ENCODE data around the gene FGF21. TPM values are rescaled to one million over a fixed set of nuclear protein-coding genes. Genes with fewer than 3 reads are reported as not detected.

Gene FGF21
- total and polyA plus RNA-seq, 10 of the 15 experiments (the other 5 are each of a cell fraction or from before 2014, with no cell fraction given): not detected

GRCh38 chr19:48795055-48795684, 39.8 kb downstream of the FGF21 start (continued):
- TF ChIP-seq TARDBP (IDR thresholded peaks at IDR 0.05; ENCODE audit: borderline replicate concordance): peak; percentile 95
- TF ChIP-seq ASH2L (IDR thresholded peaks at IDR 0.05; ENCODE audit: borderline replicate concordance, low read depth): no peak
- TF ChIP-seq REST (IDR thresholded peaks at IDR 0.05; ENCODE audit: low read depth, low read length): no peak
- no peak for TF ChIP-seq BMI1 (IDR thresholded peaks at IDR 0.05; ENCODE audit: borderline replicate concordance)
- TF ChIP-seq IRF3 (IDR thresholded peaks at IDR 0.05): 0 out of 2 replicates have a peak, but pooled peaks have one; percentile 35
- no peak for TF ChIP-seq PBX3 (IDR thresholded peaks at IDR 0.05; ENCODE audit: insufficient replicate concordance, low read depth, low read length)
- TF ChIP-seq FOXK2 (IDR thresholded peaks at IDR 0.05): no peak
- TF ChIP-seq SUZ12 (IDR thresholded peaks at IDR 0.05; ENCODE audit: unreplicated experiment): no peak
- peak; percentile 62 for TF ChIP-seq POLR2A (IDR thresholded peaks at IDR 0.05; ENCODE audit: low read depth, low read length)
- TF ChIP-seq LARP7 (IDR thresholded peaks at IDR 0.05): peak; percentile 81; the same call in 1 of the 2 replicates
- TF ChIP-seq ZBTB33 (IDR thresholded peaks at IDR 0.05): no peak
- no peak for TF ChIP-seq E2F8 (IDR thresholded peaks at IDR 0.05; ENCODE audit: low read depth, partially characterized antibody)
- no peak for TF ChIP-seq ZBED1 (IDR thresholded peaks at IDR 0.05; ENCODE audit: borderline replicate concordance)
- TF ChIP-seq ZNF592 (IDR thresholded peaks at IDR 0.05): no peak
- no peak for TF ChIP-seq RCOR1 (conservative IDR thresholded peaks at IDR 0.05; ENCODE audit: low read depth, low read length)

Measured in GM12878 (cell line).